SK-N-SH (cell line): ENCODE data around the gene CPSF4. TPM values are rescaled to one million over a fixed set of nuclear protein-coding genes. Genes with fewer than 3 reads are reported as not detected.
A peak's percentile ranks its signal among the peaks of the same experiment; 100 is the strongest.

Experiments used
- CTCF ChIA-PET: fragments of 300-600, 350-600 bp; formaldehyde crosslinking; extraction: SDS; loops from one replicate; lab custom pipeline; 2021; lab: Yijun Ruan, JAX
- POLR2A ChIA-PET: fragments of 350-600 bp; sonication (Branson Sonifier 250); formaldehyde crosslinking; extraction: SDS; loops from one replicate; lab custom pipeline; 2020; ENCODE audit warnings: antibody characterized with exemption, inconsistent platforms; lab: Yijun Ruan, JAX
- DNase-seq: peaks from one replicate; pipeline ENCODE4 v3.0.0; 2012
- H2AFZ ChIP-seq: fragments of 200-600 bp; sonication (generic); 2 replicates; pipeline ENCODE4 v1.8.1; 2016; ENCODE audit warnings: antibody characterized with exemption, mild to moderate bottlenecking, low read depth
- H3F3A ChIP-seq: fragments of 200-600 bp; sonication (generic); replicated peaks from 2 replicates; pipeline ENCODE3; 2016; ENCODE audit warnings: antibody characterized with exemption, mild to moderate bottlenecking; ENCODE audit not compliant: insufficient read depth
- H3K27ac ChIP-seq, 2 experiments: fragments of 200-500 bp in 1 of 2; fragments of 200-600 bp in 1 of 2; sonication (Bioruptor generic) in 1 of 2; sonication (generic), shearing (Covaris generic) in 1 of 2; 2 replicates each; pipeline versions ENCODE4 v1.5.1 to v1.6.1; 2014 to 2016; ENCODE audit warnings: low read depth in 2 of 2, inconsistent platforms in 1 of 2, low read length in 1 of 2, mild to moderate bottlenecking in 1 of 2, mixed read lengths in 1 of 2
- H3K27me3 ChIP-seq: fragments of 200-600 bp; sonication (generic), shearing (Covaris generic); 2 replicates; pipeline ENCODE4 v1.6.1; 2016; ENCODE audit warnings: mixed run types; ENCODE audit not compliant: insufficient read depth
- H3K36me3 ChIP-seq, 2 experiments: fragments of 200-500 bp in 1 of 2; fragments of 200-600 bp in 1 of 2; sonication (Bioruptor generic) in 1 of 2; sonication (generic) in 1 of 2; replicated peaks in 1 of 2; 2 replicates each; pipeline versions ENCODE3 to v1.5.1; 2014 to 2016; ENCODE audit warnings: low read length in 1 of 2, mild to moderate bottlenecking in 1 of 2; ENCODE audit not compliant: insufficient read depth in 2 of 2, control insufficient read depth in 1 of 2
- H3K4me1 ChIP-seq, 2 experiments: fragments of 200-500 bp in 1 of 2; fragments of 200-600 bp in 1 of 2; sonication (Bioruptor generic) in 1 of 2; sonication (generic), shearing (Covaris generic) in 1 of 2; 2 replicates each; pipeline versions ENCODE4 v1.5.1 to v1.6.1; 2014 to 2016; ENCODE audit warnings: low read depth in 1 of 2, low read length in 1 of 2, mixed run types in 1 of 2; ENCODE audit not compliant: insufficient read depth in 2 of 2, control insufficient read depth in 1 of 2
- H3K4me2 ChIP-seq: fragments of 200-600 bp; sonication (generic), shearing (Covaris generic); 2 replicates; pipeline ENCODE4 v1.6.1; 2017; ENCODE audit warnings: mixed run types
- H3K4me3 ChIP-seq, 2 experiments: fragments of 200-500 bp in 1 of 2; fragments of 200-600 bp in 1 of 2; sonication (Bioruptor generic) in 1 of 2; sonication (generic), shearing (Covaris generic) in 1 of 2; 2 replicates each; pipeline versions ENCODE4 v1.5.1 to v1.8.1; 2014 to 2016; ENCODE audit warnings: low read depth in 2 of 2, inconsistent platforms in 1 of 2, low read length in 1 of 2, mild to moderate bottlenecking in 1 of 2, mixed read lengths in 1 of 2, moderate library complexity in 1 of 2
- H3K79me2 ChIP-seq: fragments of 200-600 bp; sonication (generic); 2 replicates; pipeline ENCODE4 v1.8.1; 2017; ENCODE audit warnings: mild to moderate bottlenecking; ENCODE audit not compliant: insufficient read depth
- H3K9ac ChIP-seq: fragments of 200-600 bp; sonication (generic); 2 replicates; pipeline ENCODE4 v1.6.1; 2017; ENCODE audit warnings: mixed run types
- H3K9me2 ChIP-seq: fragments of 200-600 bp; sonication (generic); 2 replicates; pipeline ENCODE4 v1.6.1; 2017; ENCODE audit warnings: mixed run types
- H3K9me3 ChIP-seq: fragments of 200-600 bp; sonication (generic); 2 replicates; pipeline ENCODE4 v1.6.1; 2017; ENCODE audit warnings: mixed run types, mild to moderate bottlenecking, moderate library complexity
- H4K20me1 ChIP-seq: fragments of 200-600 bp; sonication (generic); 2 replicates; pipeline ENCODE4 v1.6.1; 2017; ENCODE audit warnings: mild to moderate bottlenecking, mixed run types; ENCODE audit not compliant: insufficient read depth
- EP300 ChIP-seq, 2 experiments: IDR thresholded peaks; 2 replicates each; pipeline versions ENCODE4 v1.4.0 to v1.6.1; 2012; ENCODE audit warnings: borderline replicate concordance in 1 of 2, low read depth in 1 of 2, low read length in 1 of 2
- FOXJ3 ChIP-seq: sonication (generic); formaldehyde crosslinking; IDR thresholded peaks from 2 replicates; pipeline ENCODE4 v1.5.1; 2020; ENCODE audit warnings: mild to moderate bottlenecking, missing genetic modification reagents
- GABPA ChIP-seq: IDR thresholded peaks from 2 replicates; pipeline ENCODE4 v1.4.0; 2012; ENCODE audit warnings: low read depth, mild to moderate bottlenecking
- GATA2 ChIP-seq: sonication (generic); formaldehyde crosslinking; IDR thresholded peaks from 2 replicates; pipeline ENCODE4 v1.5.0; 2020; ENCODE audit warnings: mild to moderate bottlenecking, missing genetic modification reagents
- MAX ChIP-seq: IDR thresholded peaks from 2 replicates; pipeline ENCODE4 v1.4.0; 2012; ENCODE audit warnings: low read depth
- MXI1 ChIP-seq: IDR thresholded peaks from 2 replicates; pipeline ENCODE4 v1.6.1; 2012; ENCODE audit warnings: mild to moderate bottlenecking, low read depth, low read length, improper control_type of control experiment
- NFIC ChIP-seq: IDR thresholded peaks from 2 replicates; pipeline ENCODE4 v1.4.0; 2012; ENCODE audit warnings: borderline replicate concordance
- RCOR1 ChIP-seq: fragments of 150-350 bp; IDR thresholded peaks from 2 replicates; pipeline ENCODE4 v1.6.1; 2017; ENCODE audit warnings: antibody characterized with exemption, low read length
- RXRA ChIP-seq: IDR thresholded peaks from 2 replicates; pipeline ENCODE4 v1.4.0; 2012; ENCODE audit warnings: low read depth, mild to moderate bottlenecking, borderline replicate concordance
- TAF1 ChIP-seq: IDR thresholded peaks from 2 replicates; pipeline ENCODE4 v1.6.1; 2012; ENCODE audit warnings: low read depth, mild to moderate bottlenecking, low read length, moderate library complexity, borderline replicate concordance
- TCF12 ChIP-seq: IDR thresholded peaks from 2 replicates; pipeline ENCODE4 v1.4.0; 2012
- USF1 ChIP-seq: IDR thresholded peaks from 2 replicates; pipeline ENCODE4 v1.4.0; 2012; ENCODE audit warnings: low read depth, borderline replicate concordance
- ZBTB33 ChIP-seq: IDR thresholded peaks from 2 replicates; pipeline ENCODE4 v1.4.0; 2012; ENCODE audit warnings: low read depth, borderline replicate concordance
- WGBS: methylation state at CpG from one replicate; pipeline ENCODE4 v1.1.6; 2017; ENCODE audit warnings: low lambda C conversion rate; 5-methylcytosine and 5-hydroxymethylcytosine counted together
- polyA plus RNA-seq, 3 experiments: library from polyadenylated mRNA; depleted of rRNA; stranded (reverse); fragments of >200 nt; gene quantifications; 2 replicates each; pipeline ENCODE4 v1.2.3, GENCODE V29; 2012
- TF ChIP-seq, protein P1 (sequence below): fragments of 200-600 bp; sonication (generic); IDR thresholded peaks from 2 replicates; pipeline ENCODE4 v1.6.1; 2017; ENCODE audit warnings: antibody characterized with exemption, mild to moderate bottlenecking, moderate library complexity
- TF ChIP-seq, protein P2 (sequence below): fragments of 150-350 bp; IDR thresholded peaks from 2 replicates; pipeline ENCODE4 v1.6.1; 2017; ENCODE audit warnings: antibody characterized with exemption, low read length, low read depth, borderline replicate concordance
- TF ChIP-seq, protein P3 (sequence below): IDR thresholded peaks from 2 replicates; pipeline ENCODE4; 2012

The CPSF4 gene
- polyA plus RNA-seq, 1 of the 3 experiments (the other 2 are of a cell fraction), result 101 TPM

- POLR2A ChIA-PET, result interaction anchor here (1.9 to 5.2 kb wide), 4 partner anchors 11 to 37 kb away, joined by 6 to 102 read pairs (median 9); partner anchors contain the start of genes CPSF4 and PTCD1
- H2AFZ ChIP-seq, result no peak overlapping the region
- H3K27ac ChIP-seq, result peak overlapping the region in 1 of 2 experiments; percentile 99; a peak in 1 of 4 replicates
- H3K9ac ChIP-seq, result peak overlapping the region; percentile 96
- 30% methylated on average over 3 of the region's 3 CpGs for WGBS
- H3K79me2 ChIP-seq, result peaks cover 98% of the 10 kb centered on the region
- peaks cover 22% of the 10 kb centered on the region for H3F3A ChIP-seq
- H3K9me3 ChIP-seq, result no peaks in the 10 kb centered on the region
- H3K9me2 ChIP-seq, result no peaks in the 10 kb centered on the region
- H3K4me3 ChIP-seq, result peak overlapping the region; percentile 85 to 97
- H4K20me1 ChIP-seq, result peaks cover 40% of the 10 kb centered on the region
- H3K36me3 ChIP-seq, result peaks cover 34 to 50% of the 10 kb centered on the region in 2 experiments
- no peaks in the 10 kb centered on the region for H3K27me3 ChIP-seq
- H3K4me2 ChIP-seq, result peak overlapping the region; percentile 91
- TF ChIP-seq RCOR1 (no peak), GABPA (no peak), RXRA (no peak), EP300 (IDR thresholded peaks at IDR 0.05; ENCODE audit: borderline replicate concordance in 1 of 2, low read depth in 1 of 2, low read length in 1 of 2) (no peak), GATA2 (no peak), MAX (no peak), ZBTB33 (no peak), NFIC (no peak), TCF12 (no peak), TAF1 (no peak), FOXJ3 (no peak), USF1 (no peak), MXI1 (no peak)
- TF ChIP-seq, protein P1, sequence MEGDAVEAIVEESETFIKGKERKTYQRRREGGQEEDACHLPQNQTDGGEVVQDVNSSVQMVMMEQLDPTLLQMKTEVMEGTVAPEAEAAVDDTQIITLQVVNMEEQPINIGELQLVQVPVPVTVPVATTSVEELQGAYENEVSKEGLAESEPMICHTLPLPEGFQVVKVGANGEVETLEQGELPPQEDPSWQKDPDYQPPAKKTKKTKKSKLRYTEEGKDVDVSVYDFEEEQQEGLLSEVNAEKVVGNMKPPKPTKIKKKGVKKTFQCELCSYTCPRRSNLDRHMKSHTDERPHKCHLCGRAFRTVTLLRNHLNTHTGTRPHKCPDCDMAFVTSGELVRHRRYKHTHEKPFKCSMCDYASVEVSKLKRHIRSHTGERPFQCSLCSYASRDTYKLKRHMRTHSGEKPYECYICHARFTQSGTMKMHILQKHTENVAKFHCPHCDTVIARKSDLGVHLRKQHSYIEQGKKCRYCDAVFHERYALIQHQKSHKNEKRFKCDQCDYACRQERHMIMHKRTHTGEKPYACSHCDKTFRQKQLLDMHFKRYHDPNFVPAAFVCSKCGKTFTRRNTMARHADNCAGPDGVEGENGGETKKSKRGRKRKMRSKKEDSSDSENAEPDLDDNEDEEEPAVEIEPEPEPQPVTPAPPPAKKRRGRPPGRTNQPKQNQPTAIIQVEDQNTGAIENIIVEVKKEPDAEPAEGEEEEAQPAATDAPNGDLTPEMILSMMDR, result no peak
- TF ChIP-seq, protein P2, sequence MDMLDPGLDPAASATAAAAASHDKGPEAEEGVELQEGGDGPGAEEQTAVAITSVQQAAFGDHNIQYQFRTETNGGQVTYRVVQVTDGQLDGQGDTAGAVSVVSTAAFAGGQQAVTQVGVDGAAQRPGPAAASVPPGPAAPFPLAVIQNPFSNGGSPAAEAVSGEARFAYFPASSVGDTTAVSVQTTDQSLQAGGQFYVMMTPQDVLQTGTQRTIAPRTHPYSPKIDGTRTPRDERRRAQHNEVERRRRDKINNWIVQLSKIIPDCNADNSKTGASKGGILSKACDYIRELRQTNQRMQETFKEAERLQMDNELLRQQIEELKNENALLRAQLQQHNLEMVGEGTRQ, result no peak
- TF ChIP-seq, protein P3, sequence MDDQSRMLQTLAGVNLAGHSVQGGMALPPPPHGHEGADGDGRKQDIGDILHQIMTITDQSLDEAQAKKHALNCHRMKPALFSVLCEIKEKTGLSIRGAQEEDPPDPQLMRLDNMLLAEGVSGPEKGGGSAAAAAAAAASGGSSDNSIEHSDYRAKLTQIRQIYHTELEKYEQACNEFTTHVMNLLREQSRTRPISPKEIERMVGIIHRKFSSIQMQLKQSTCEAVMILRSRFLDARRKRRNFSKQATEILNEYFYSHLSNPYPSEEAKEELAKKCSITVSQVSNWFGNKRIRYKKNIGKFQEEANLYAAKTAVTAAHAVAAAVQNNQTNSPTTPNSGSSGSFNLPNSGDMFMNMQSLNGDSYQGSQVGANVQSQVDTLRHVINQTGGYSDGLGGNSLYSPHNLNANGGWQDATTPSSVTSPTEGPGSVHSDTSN, result no peak
- no peak for DNase-seq
- CTCF ChIA-PET, result interaction anchor here (3.5 kb wide), 1 partner anchor 10 kb away, joined by 16 read pairs; no protein-coding TSS in a partner anchor
- peaks cover 15 to 21% of the 10 kb centered on the region in 2 experiments for H3K4me1 ChIP-seq
These were observed 28.9 kb upstream of the CPSF4 start for GRCh38 chr7:99409806-99410205.
